Mesodermal cell (in vitro differentiated cells): ENCODE results near the gene PTPRCAP.
A peak's percentile ranks its signal among the peaks of the same experiment; 100 is the strongest.
"Not testable (repeated sequence)": the region's sequence is repeated elsewhere in the genome, so short reads cannot be mapped to it uniquely, and the experiment has no call there.

Experiments
- H3K27ac ChIP-seq: 2 replicates; pipeline ENCODE4 v1.7.0; 2013; ENCODE audit warnings: mild to moderate bottlenecking, low read depth, low read length, moderate library complexity; ENCODE audit not compliant: severe bottlenecking
- H3K36me3 ChIP-seq: 2 replicates; pipeline ENCODE4 v1.7.1; 2013; ENCODE audit warnings: mild to moderate bottlenecking, low read length, moderate library complexity; ENCODE audit not compliant: control insufficient read depth, insufficient read depth
- H3K4me1 ChIP-seq: one replicate; pipeline ENCODE4 v1.7.1; 2013; ENCODE audit warnings: mild to moderate bottlenecking, low read length; ENCODE audit not compliant: insufficient read depth, control insufficient read depth, poor library complexity, severe bottlenecking
- H3K4me3 ChIP-seq: 2 replicates; pipeline ENCODE4 v1.7.0; 2013; ENCODE audit warnings: low read length, control low read depth, mild to moderate bottlenecking; ENCODE audit not compliant: insufficient read depth, poor library complexity, severe bottlenecking; ENCODE audit errors: extremely low read depth
- H3K9me3 ChIP-seq: 2 replicates; pipeline ENCODE4 v1.7.1; 2013; ENCODE audit warnings: mild to moderate bottlenecking, low read length, moderate library complexity; ENCODE audit not compliant: control insufficient read depth
- WGBS, 2 experiments: methylation state at CpG; one replicate each; pipeline ENCODE4 v1.1.5; 2013; ENCODE audit warnings: missing lambda C conversion rate in 2 of 2; ENCODE audit not compliant: insufficient coverage in 2 of 2; 5-methylcytosine and 5-hydroxymethylcytosine counted together

The PTPRCAP gene

GRCh38 chr11:67472882-67473281 is 35.4 kb upstream of the PTPRCAP start:
- Histone ChIP-seq H3K9me3 (no peaks in the 10 kb centered on the region), H3K27ac (no peak overlapping the region), H3K4me3 (no peak overlapping the region), H3K4me1 (peaks cover 6% of the 10 kb centered on the region), H3K36me3 (no peaks in the 10 kb centered on the region)
- 82 to 86% methylated on average over 6 to 7 of the region's 7 CpGs for WGBS, 2 experiments

DNA sequence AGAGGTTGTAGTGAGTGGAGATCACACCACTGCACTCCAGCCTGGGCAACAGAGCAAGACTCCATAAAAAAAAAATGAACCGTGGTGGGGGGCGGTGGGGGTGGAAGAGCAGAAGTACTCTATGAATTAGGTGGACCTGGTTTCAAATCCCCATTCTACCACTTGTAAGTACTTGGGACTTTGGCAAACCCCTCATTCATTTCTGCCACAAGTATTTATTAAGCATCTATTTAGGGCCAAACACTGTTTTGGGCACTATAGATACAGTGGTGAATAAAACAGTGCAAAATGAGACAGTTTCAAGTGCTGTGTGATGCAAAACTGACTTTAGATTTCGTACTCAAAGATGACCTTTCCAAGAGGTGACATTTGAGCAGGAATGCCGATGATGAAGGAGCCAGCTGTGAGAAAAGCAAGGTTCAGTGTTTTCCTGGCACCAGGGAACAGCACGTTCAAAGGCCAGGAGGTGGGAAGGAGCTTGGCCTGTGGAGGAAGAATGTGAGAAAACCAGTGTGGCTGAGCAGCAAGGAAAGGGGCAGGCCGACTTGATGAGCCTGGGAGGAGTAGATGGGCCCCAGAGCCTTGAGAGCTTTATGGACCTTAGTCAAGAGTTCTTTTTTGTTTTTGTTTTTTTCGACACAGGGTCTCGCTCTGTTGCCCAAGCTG is 33.0 kb upstream of the PTPRCAP start:
- Histone ChIP-seq H3K4me3 (no peak overlapping the region), H3K36me3 (no peaks in the 10 kb centered on the region), H3K27ac (no peak overlapping the region), H3K4me1 (peaks cover 6% of the 10 kb centered on the region), H3K9me3 (no peaks in the 10 kb centered on the region)
- 80 to 90% methylated on average over 5 to 8 of the region's 8 CpGs for WGBS, 2 experiments

DNA sequence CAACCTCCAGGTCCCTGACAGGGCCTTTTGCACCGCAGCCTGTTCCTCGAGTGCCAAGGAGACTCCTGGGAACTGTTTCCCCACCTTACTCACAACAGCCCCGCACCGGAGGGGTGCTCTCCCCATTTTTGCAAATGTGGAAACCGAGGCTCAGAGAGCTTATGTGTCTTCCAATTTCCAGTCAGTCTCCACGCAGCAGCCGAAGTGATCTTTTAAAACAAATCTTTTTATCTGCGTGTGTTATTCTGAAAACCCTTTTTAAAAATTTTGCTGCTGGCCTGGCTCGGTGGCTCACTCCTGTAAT is 32.0 kb upstream of the PTPRCAP start:
- no peaks in the 10 kb centered on the region for H3K9me3 ChIP-seq
- peak overlapping the region; percentile 85 for H3K4me3 ChIP-seq
- 46 to 52% methylated on average over 9 of the region's 9 CpGs for WGBS, 2 experiments
- no peaks in the 10 kb centered on the region for H3K36me3 ChIP-seq
- H3K27ac ChIP-seq: peak overlapping the region; percentile 45
- H3K4me1 ChIP-seq: peaks cover 9% of the 10 kb centered on the region

GRCh38 chr11:67468759-67469507 is 31.5 kb upstream of the PTPRCAP start, which contains the start of gene TMEM134:
TMEM134 (minus strand) TSS chr11:67469251; CDS start chr11:67469192, 59 bp downstream.
- Histone ChIP-seq H3K36me3 (no peaks in the 10 kb centered on the region), H3K4me1 (peaks cover 10% of the 10 kb centered on the region), H3K9me3 (no peaks in the 10 kb centered on the region), H3K4me3 (peak within 1 kb of the TSS; percentile 85), H3K27ac (peak within 1 kb of the TSS; percentile 45)
- 0 to 1% methylated on average over 45 to 56 of the region's 76 CpGs for WGBS, 2 experiments

GRCh38 chr11:67468456-67468758 is 30.9 kb upstream of the PTPRCAP start:
- peaks cover 13% of the 10 kb centered on the region for H3K4me1 ChIP-seq
- H3K27ac ChIP-seq: no peak overlapping the region
- peak overlapping the region; percentile 85 for H3K4me3 ChIP-seq
- WGBS, 2 experiments: 10 to 28% methylated on average over 4 to 6 of the region's 6 CpGs
- H3K36me3 ChIP-seq: no peaks in the 10 kb centered on the region
- H3K9me3 ChIP-seq: no peaks in the 10 kb centered on the region

DNA sequence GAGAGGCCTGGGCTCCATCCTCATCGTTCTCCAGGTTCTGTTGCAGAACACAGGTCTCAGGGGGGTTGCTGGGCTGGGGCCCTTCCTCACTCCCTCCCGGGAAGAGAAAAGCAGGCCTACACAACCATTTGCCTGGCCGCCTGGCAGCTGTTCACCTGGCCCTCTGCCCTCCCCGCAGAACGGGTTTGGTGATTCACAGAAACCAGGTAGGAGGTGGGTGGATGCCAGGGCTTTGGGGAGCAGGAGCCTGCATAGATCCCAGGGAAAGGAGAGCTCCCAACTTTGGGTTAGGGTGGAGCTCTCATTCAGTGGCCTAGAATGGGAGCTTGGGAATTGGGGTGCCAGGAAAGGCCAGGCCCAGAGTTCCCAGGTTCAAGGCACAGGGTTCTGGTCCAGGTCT is 30.6 kb upstream of the PTPRCAP start:
- 79 to 81% methylated on average over 5 of the region's 5 CpGs for WGBS, 2 experiments
- H3K27ac ChIP-seq: no peak overlapping the region

DNA sequence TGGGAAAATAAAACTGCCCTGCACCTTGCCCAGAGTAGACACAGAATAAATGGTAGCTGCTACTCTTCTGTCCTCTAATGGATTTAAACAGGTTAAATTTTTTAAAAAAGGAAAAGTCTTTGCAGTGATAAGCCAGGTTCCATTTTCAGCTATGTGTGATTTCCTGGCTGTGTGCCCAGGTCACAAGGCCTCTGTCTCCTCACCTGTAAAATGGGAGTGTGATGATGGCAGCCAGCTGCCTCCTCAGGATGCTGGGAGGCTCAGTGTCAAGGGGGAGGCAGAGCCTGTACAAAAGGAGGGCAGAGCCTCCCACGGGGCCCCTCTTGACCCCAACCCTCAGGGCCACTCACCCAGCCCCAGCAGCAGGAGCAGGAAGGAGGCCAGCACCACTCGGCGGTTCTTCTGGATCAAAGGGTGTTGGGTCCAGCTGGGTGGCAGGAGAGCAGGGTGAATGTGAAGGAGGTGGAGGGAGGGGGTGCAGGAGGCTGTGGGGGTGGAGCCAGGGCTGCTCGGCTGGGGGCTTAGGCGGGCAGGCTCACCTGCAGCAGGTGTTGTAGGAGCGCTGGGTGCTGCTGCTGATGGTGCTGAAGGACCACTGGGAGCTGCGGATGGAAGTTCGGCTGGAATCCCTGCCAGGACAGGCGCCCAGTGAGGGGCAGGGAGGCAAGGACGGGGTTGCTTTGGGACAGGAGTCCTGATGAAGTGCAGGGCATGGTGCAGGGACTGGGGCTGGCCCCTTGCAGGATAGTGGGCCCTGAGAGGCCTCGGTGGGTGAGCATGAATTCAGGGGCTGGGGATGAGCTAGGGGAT is 29.7 kb upstream of the PTPRCAP start:
- WGBS, 2 experiments: 88 to 91% methylated on average over 6 to 10 of the region's 11 CpGs
- Histone ChIP-seq H3K36me3 (no peaks in the 10 kb centered on the region), H3K9me3 (no peaks in the 10 kb centered on the region), H3K4me3 (no peak overlapping the region), H3K4me1 (peaks cover 13% of the 10 kb centered on the region), H3K27ac (no peak overlapping the region)

More for the DNA sequence above, 30.6 kb upstream of the PTPRCAP start:
- H3K4me1 ChIP-seq: peaks cover 13% of the 10 kb centered on the region
- H3K36me3 ChIP-seq: no peaks in the 10 kb centered on the region
- peak overlapping the region; percentile 85 for H3K4me3 ChIP-seq
- no peaks in the 10 kb centered on the region for H3K9me3 ChIP-seq

DNA sequence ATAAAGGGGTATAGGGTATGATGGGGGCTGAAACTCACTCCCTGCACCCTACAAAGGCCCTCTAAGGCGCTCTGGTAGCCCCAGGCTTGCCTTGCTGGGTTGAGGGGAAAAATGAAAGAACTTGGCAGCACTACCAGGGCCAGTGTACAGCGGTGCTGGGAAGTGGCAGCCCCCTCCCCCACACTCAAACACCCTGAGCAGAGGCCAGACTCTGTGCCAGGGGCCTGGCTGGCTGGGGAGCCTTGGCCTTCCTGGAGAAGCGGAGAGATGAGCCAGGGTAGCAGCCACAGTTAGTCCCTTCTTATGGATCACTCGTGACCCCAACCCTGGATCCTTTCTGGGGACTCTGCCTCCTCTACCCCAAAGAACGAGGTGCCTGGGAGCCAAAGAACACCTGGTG is 28.9 kb upstream of the PTPRCAP start:
- Histone ChIP-seq H3K4me1 (peaks cover 13% of the 10 kb centered on the region), H3K9me3 (no peaks in the 10 kb centered on the region), H3K27ac (no peak overlapping the region), H3K4me3 (no peak overlapping the region), H3K36me3 (no peaks in the 10 kb centered on the region)
- 80 to 92% methylated on average over 1 to 2 of the region's 5 CpGs for WGBS, 2 experiments

- H3K4me3 ChIP-seq, H3K9me3 ChIP-seq, H3K27ac ChIP-seq, H3K36me3 ChIP-seq: not testable (repeated sequence)
- WGBS, 2 experiments: 93% methylated on average over 2 of the region's 2 CpGs; no CpG with 5 or more reads in 1 of the 2 experiments
- H3K4me1 ChIP-seq: peaks cover 13% of the 10 kb centered on the region
Measured at GRCh38 chr11:67465530-67465929, 28.0 kb upstream of the PTPRCAP start.

DNA sequence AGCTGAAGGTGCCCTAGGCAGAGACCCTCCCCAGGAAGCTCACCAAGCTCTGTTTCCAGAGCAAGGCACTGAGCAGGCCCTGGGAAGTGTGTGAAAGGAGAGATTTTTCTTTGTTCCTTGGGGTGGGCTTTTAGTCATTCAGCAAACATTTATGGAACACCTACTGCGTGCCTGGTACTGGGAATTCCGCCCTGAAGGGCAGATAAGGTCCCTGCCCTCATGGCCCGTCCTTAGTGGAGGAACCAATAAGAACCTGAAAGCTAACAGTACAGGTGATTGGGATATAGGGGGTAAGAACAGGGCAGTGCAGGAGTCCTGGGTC is 27.7 kb upstream of the PTPRCAP start:
- Histone ChIP-seq H3K4me3 (peak overlapping the region; percentile 52), H3K36me3 (no peaks in the 10 kb centered on the region), H3K4me1 (peaks cover 13% of the 10 kb centered on the region), H3K27ac (peak overlapping the region; percentile 39), H3K9me3 (no peaks in the 10 kb centered on the region)
- 73 to 89% methylated on average over 3 of the region's 3 CpGs for WGBS, 2 experiments
